Measurements from ENCODE around the gene RDH14.

DNA sequence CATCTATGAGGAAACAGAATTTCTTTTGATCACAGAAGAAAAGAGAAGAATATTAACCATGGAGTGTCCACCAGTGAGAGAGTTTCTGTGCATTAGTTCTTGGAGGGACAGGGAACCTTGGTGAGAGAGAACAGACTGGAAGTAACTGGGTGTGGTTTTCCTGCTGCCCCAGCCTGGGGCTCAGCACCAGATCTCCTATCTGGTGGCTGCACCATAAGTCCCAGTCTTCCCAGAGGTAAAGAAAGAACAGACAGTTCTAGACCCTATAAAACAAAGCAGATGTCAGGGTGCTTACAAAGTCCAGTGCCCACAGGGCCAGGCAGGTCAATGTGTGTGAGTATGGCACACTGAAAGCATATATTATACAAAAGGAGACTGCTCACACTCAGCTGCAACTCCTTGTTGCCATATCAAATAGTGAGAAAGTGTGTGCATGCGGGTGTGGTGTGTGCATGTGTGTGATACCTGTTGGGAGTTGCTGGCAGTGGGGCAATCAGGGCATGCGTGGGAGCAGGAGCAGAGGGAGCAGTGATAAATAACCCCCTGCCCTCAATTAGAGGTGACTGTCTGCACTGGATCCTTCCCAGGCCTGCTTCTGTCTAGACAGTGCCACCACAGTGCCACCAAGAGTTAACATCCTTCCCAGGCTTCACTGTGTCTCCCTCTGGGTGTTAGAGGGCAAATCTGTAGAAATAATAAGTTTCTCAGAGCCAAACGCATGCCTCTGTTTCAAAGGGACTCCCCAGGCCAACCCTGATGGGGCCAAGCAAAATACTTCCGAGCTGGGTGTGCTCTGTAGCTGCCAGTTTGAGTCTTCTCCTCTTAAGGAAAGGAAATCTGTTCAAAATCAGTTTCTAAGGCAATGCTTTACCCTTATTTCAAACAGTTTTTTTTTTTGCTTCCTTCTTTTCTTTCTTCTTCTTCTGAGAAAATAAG lies 45.7 kb downstream of the RDH14 start:
- TF ChIP-seq, protein P1, sequence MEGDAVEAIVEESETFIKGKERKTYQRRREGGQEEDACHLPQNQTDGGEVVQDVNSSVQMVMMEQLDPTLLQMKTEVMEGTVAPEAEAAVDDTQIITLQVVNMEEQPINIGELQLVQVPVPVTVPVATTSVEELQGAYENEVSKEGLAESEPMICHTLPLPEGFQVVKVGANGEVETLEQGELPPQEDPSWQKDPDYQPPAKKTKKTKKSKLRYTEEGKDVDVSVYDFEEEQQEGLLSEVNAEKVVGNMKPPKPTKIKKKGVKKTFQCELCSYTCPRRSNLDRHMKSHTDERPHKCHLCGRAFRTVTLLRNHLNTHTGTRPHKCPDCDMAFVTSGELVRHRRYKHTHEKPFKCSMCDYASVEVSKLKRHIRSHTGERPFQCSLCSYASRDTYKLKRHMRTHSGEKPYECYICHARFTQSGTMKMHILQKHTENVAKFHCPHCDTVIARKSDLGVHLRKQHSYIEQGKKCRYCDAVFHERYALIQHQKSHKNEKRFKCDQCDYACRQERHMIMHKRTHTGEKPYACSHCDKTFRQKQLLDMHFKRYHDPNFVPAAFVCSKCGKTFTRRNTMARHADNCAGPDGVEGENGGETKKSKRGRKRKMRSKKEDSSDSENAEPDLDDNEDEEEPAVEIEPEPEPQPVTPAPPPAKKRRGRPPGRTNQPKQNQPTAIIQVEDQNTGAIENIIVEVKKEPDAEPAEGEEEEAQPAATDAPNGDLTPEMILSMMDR (IDR thresholded peaks at IDR 0.05), result no peak
- TF ChIP-seq POLR2AphosphoS5 (IDR thresholded peaks at IDR 0.05; ENCODE audit: low read depth, low read length) (no peak), REST (IDR thresholded peaks at IDR 0.05; ENCODE audit: insufficient read depth in 1 of 2, low read depth in 2 of 2, low read length in 1 of 2) (no peak)
